Activated T-cell treated with anti-CD3 and anti-CD28 coated beads, Interleukin-2, amount 50 U/mL, for 24 hours (primary cell): ENCODE results near the gene CRISPLD2.

ENCODE experiments used
- DNase-seq: peaks from one replicate; pipeline ENCODE4 v3.0.0-alpha.2; 2020
- H3K27ac Mint-ChIP-seq: 2 replicates; pipeline ENCODE4 v1.8.0; 2020; ENCODE audit warnings: mild to moderate bottlenecking, mixed read lengths
- H3K27me3 Mint-ChIP-seq: 2 replicates; pipeline ENCODE4 v1.8.0; 2020; ENCODE audit warnings: mixed read lengths
- H3K36me3 Mint-ChIP-seq: 2 replicates; pipeline ENCODE4 v1.8.0; 2020; ENCODE audit warnings: low read depth, mixed read lengths
- H3K4me1 Mint-ChIP-seq: 2 replicates; pipeline ENCODE4 v1.8.0; 2020; ENCODE audit warnings: low read depth, mixed read lengths
- H3K4me3 Mint-ChIP-seq: 2 replicates; pipeline ENCODE4 v1.8.0; 2020; ENCODE audit warnings: mild to moderate bottlenecking, moderate library complexity, mixed read lengths
- H3K9me3 Mint-ChIP-seq: 2 replicates; pipeline ENCODE4 v1.8.0; 2020; ENCODE audit warnings: mixed read lengths

Gene CRISPLD2

GRCh38 chr16:84879569-84880487, 60.0 kb downstream of the CRISPLD2 start:
- H3K27me3 Mint-ChIP-seq = peaks cover 7% of the 10 kb centered on the region
- no peak overlapping the region for H3K4me3 Mint-ChIP-seq
- no peaks in the 10 kb centered on the region for H3K9me3 Mint-ChIP-seq
- H3K36me3 Mint-ChIP-seq = no peaks in the 10 kb centered on the region
- H3K4me1 Mint-ChIP-seq = no peaks in the 10 kb centered on the region
- no peak for DNase-seq
- H3K27ac Mint-ChIP-seq = no peak overlapping the region

GRCh38 chr16:84881702-84882521, 62.1 kb downstream of the CRISPLD2 start:
- no peak overlapping the region for H3K27ac Mint-ChIP-seq
- no peak for DNase-seq
- peaks cover 13% of the 10 kb centered on the region for H3K27me3 Mint-ChIP-seq
- H3K36me3 Mint-ChIP-seq = no peaks in the 10 kb centered on the region
- H3K4me3 Mint-ChIP-seq = no peak overlapping the region
- no peaks in the 10 kb centered on the region for H3K9me3 Mint-ChIP-seq
- peaks cover 2% of the 10 kb centered on the region for H3K4me1 Mint-ChIP-seq

GRCh38 chr16:84883301-84883700, 63.5 kb downstream of the CRISPLD2 start:
- Mint-ChIP-seq H3K9me3 (no peaks in the 10 kb centered on the region), H3K27me3 (peaks cover 19% of the 10 kb centered on the region), H3K36me3 (no peaks in the 10 kb centered on the region), H3K4me1 (peaks cover 2% of the 10 kb centered on the region), H3K27ac (no peak overlapping the region), H3K4me3 (no peak overlapping the region)
- DNase-seq = no peak

DNA sequence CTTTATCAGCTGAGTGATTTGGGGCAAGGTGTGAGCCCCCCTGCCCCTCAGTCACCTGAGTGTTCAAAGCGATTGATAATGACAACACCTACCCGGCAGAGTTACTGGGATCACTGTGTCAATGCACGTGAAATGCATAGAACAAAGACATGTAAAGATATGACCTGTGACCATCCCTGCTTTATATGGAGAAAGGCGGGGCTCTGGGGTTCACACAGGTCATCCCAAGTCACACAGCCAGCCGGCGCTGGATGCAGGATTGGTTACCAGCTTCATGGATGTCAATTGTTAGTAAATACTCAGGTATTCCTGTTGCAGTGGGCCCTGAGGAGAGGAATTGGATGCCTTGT, 64.4 kb downstream of the CRISPLD2 start:
- no peak for DNase-seq
- H3K27ac Mint-ChIP-seq = no peak overlapping the region
- no peaks in the 10 kb centered on the region for H3K36me3 Mint-ChIP-seq
- H3K27me3 Mint-ChIP-seq = peaks cover 27% of the 10 kb centered on the region
- peaks cover 2% of the 10 kb centered on the region for H3K4me1 Mint-ChIP-seq
- no peak overlapping the region for H3K4me3 Mint-ChIP-seq
- no peaks in the 10 kb centered on the region for H3K9me3 Mint-ChIP-seq

DNA sequence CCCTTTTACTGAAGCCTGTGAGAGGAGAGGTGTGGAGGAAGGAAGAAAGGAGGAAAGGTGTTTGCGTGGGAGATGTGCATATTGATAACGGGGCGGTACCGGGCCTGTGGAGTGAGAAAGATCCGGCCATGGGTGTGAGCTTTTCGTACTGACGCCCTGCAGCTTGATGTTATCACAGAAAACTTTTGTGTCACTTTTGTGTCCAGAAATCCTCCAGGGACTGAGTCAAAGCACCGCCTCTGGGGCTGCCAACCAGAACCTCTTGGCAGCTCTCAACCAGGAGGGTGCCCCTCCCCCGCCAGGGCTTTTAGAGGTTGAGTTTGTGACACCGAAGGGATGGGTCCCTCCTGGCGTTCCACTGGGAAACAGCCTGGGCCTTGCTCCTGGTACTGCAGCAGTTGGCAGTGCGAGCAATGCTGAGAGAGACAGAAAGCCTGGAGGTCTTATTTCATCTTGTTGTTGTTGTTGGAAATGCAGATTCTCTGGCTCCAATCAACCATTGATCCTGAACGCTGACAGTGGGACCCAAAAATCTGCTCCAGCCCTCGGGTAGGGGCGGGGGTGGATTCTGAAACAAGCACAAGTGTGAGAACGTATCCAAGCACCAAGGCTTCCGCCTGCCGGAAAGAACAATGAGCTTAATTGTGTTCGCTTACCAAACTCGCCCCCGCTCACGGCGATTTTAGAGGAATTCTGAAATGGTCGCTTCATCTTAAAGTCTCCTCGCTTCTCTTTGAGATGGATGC, 65.0 kb downstream of the CRISPLD2 start:
- H3K4me3 Mint-ChIP-seq = no peak overlapping the region

DNA sequence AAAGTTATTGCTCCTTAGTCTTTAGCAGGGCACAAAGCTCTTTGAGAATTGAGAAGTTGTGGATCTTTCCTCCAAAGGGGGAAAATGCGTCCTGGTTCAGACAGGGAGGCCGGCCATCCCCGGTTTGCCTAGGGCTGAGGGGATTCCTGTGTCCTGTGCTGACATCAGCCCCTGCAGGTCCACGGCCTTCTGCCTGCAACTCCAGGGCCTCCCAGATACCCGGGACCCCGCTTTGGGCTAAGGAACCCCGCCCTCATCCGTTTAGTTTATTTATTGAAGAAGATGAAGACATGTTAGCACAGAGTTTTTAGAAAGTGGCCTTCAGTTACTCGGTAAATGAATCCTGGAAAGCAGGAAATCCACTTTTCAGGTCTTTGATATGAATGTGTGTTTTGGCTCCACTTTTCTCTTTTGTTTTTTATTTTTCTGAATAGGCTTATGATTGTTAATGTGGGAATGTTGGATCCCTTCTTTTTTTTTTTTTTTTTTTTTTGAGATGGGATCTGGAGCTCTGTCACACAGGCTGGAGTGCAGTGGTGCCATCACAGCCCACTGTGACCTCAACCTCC, 65.6 kb downstream of the CRISPLD2 start:
- Mint-ChIP-seq H3K27me3 (peaks cover 27% of the 10 kb centered on the region), H3K9me3 (no peaks in the 10 kb centered on the region), H3K4me1 (peaks cover 2% of the 10 kb centered on the region), H3K36me3 (no peaks in the 10 kb centered on the region), H3K4me3 (no peak overlapping the region), H3K27ac (no peak overlapping the region)
- no peak for DNase-seq

More for the DNA sequence above, 65.0 kb downstream of the CRISPLD2 start:
- Mint-ChIP-seq H3K9me3 (no peaks in the 10 kb centered on the region), H3K4me1 (peaks cover 2% of the 10 kb centered on the region), H3K36me3 (no peaks in the 10 kb centered on the region), H3K27me3 (peaks cover 27% of the 10 kb centered on the region), H3K27ac (no peak overlapping the region)
- DNase-seq = no peak

DNA sequence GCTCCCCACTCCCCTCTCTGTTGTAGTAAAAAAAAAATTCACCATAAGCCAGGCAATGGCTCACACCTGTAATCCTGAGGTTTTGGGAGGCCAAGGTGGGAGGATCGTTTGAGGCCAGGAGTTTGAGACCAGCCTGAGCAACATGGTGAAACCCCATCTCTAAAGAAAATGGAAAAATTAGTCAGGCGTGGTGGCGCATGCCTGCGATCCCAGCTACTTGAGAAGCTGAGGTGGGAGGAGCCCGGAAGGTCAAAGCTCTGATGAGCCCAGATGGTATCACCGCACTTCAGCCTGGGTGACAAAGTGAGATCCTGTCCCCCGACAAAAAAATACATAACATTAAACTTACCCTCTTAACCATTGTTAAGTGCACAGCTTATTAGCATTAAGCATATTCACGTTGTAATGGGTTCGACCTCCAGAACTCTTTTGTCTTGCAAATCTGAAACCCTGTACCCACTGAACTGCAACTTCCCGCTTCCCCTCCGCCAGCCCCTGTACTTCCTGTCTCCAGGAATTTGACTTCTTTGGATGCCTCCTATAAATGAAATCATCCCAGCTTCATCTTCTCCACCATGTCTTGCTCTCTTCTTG, 66.8 kb downstream of the CRISPLD2 start:
- peaks cover 2% of the 10 kb centered on the region for H3K4me1 Mint-ChIP-seq
- DNase-seq = no peak
- H3K36me3 Mint-ChIP-seq = no peaks in the 10 kb centered on the region
- H3K27me3 Mint-ChIP-seq = peaks cover 27% of the 10 kb centered on the region
- H3K9me3 Mint-ChIP-seq = no peaks in the 10 kb centered on the region
- no peak overlapping the region for H3K4me3 Mint-ChIP-seq
- H3K27ac Mint-ChIP-seq = no peak overlapping the region

- H3K27ac Mint-ChIP-seq = no peak overlapping the region
- H3K9me3 Mint-ChIP-seq = no peaks in the 10 kb centered on the region
- H3K4me3 Mint-ChIP-seq = no peak overlapping the region
- peaks cover 27% of the 10 kb centered on the region for H3K27me3 Mint-ChIP-seq
- H3K4me1 Mint-ChIP-seq = peaks cover 2% of the 10 kb centered on the region
- no peaks in the 10 kb centered on the region for H3K36me3 Mint-ChIP-seq
- no peak for DNase-seq
Measured at GRCh38 chr16:84887207-84887606, 67.4 kb downstream of the CRISPLD2 start.

GRCh38 chr16:84888450-84888849, 68.7 kb downstream of the CRISPLD2 start:
- Mint-ChIP-seq H3K27me3 (peaks cover 28% of the 10 kb centered on the region), H3K27ac (no peak overlapping the region), H3K36me3 (no peaks in the 10 kb centered on the region), H3K9me3 (no peaks in the 10 kb centered on the region), H3K4me1 (peaks cover 2% of the 10 kb centered on the region), H3K4me3 (no peak overlapping the region)
- no peak for DNase-seq

- H3K9me3 Mint-ChIP-seq = no peaks in the 10 kb centered on the region
- no peak overlapping the region for H3K4me3 Mint-ChIP-seq
- no peaks in the 10 kb centered on the region for H3K36me3 Mint-ChIP-seq
- DNase-seq = no peak
- peaks cover 2% of the 10 kb centered on the region for H3K4me1 Mint-ChIP-seq
- H3K27me3 Mint-ChIP-seq = peaks cover 28% of the 10 kb centered on the region
- no peak overlapping the region for H3K27ac Mint-ChIP-seq
Measured at GRCh38 chr16:84889066-84889465, 69.3 kb downstream of the CRISPLD2 start.

- Mint-ChIP-seq H3K27ac (no peak overlapping the region), H3K4me3 (no peak overlapping the region), H3K36me3 (no peaks in the 10 kb centered on the region), H3K9me3 (no peaks in the 10 kb centered on the region), H3K4me1 (no peaks in the 10 kb centered on the region), H3K27me3 (peaks cover 21% of the 10 kb centered on the region)
- DNase-seq = no peak
Measured at GRCh38 chr16:84890427-84890826, 70.6 kb downstream of the CRISPLD2 start.

- Mint-ChIP-seq H3K27me3 (peaks cover 20% of the 10 kb centered on the region), H3K27ac (no peak overlapping the region), H3K9me3 (no peaks in the 10 kb centered on the region), H3K36me3 (no peaks in the 10 kb centered on the region), H3K4me3 (no peak overlapping the region), H3K4me1 (no peaks in the 10 kb centered on the region)
- DNase-seq = no peak
Measured at GRCh38 chr16:84891149-84891795, 71.5 kb downstream of the CRISPLD2 start.

DNA sequence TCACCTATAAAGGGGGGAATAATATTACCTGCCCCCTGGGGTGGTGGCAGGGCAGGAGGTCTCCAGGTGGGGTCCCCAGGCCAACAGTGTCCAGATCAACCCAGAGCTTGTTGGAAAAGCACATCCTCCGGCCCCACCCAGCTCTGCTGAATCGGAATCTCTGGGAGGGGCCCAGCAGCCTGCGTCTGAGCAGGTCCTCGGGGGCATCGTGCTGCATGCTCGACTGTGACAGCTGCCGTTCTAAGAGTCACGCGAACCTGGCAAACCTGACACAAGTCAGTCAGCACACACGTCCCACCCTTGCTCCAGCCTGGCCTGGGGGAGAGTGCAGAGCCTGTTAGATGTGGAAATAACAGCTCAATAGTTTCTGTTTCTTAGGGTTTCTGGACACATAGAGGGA, 72.3 kb downstream of the CRISPLD2 start:
- H3K36me3 Mint-ChIP-seq = no peaks in the 10 kb centered on the region
- no peak for DNase-seq
- H3K4me3 Mint-ChIP-seq = no peak overlapping the region
- peaks cover 20% of the 10 kb centered on the region for H3K27me3 Mint-ChIP-seq
- no peaks in the 10 kb centered on the region for H3K4me1 Mint-ChIP-seq
- no peaks in the 10 kb centered on the region for H3K9me3 Mint-ChIP-seq
- H3K27ac Mint-ChIP-seq = no peak overlapping the region
